Left forelimb (tissue), 1 donor: Measurements from ENCODE around the gene TMEM117.

Source experiments
- DNase-seq: peaks from one replicate; pipeline ENCODE4 v3.0.0-alpha.2; 2018; ENCODE audit warnings: low spot score

Gene TMEM117

GRCh38 chr12:44379831-44380230, 544.0 kb downstream of the TMEM117 start:
- DNase-seq = no peak

GRCh38 chr12:44380861-44381260, 545.0 kb downstream of the TMEM117 start:
- DNase-seq = no peak

- DNase-seq = no peak
These were observed 545.5 kb downstream of the TMEM117 start for GRCh38 chr12:44381341-44381740.

- DNase-seq = no peak
These were observed 548.3 kb downstream of the TMEM117 start for GRCh38 chr12:44384136-44384535.

GRCh38 chr12:44385964-44386363, 550.1 kb downstream of the TMEM117 start:
- DNase-seq = no peak

- no peak for DNase-seq
These were observed 551.7 kb downstream of the TMEM117 start for GRCh38 chr12:44387581-44387980.

GRCh38 chr12:44389038-44389437, 553.2 kb downstream of the TMEM117 start:
- DNase-seq = no peak

- no peak for DNase-seq
These were observed 554.0 kb downstream of the TMEM117 start for GRCh38 chr12:44389896-44390295.

- DNase-seq = no peak
These were observed 561.8 kb downstream of the TMEM117 start for GRCh38 chr12:44397631-44398030.

- DNase-seq = no peak
These were observed 567.3 kb downstream of the TMEM117 start for GRCh38 chr12:44403185-44403584.

- no peak for DNase-seq
These were observed 569.4 kb downstream of the TMEM117 start for GRCh38 chr12:44405297-44405696.

- DNase-seq = no peak
These were observed 586.7 kb downstream of the TMEM117 start for GRCh38 chr12:44422559-44422958.

GRCh38 chr12:44428825-44429224, 592.9 kb downstream of the TMEM117 start:
- DNase-seq = no peak

- DNase-seq = no peak
These were observed 595.9 kb downstream of the TMEM117 start for GRCh38 chr12:44431647-44432343.

GRCh38 chr12:44433659-44434058, 597.8 kb downstream of the TMEM117 start:
- no peak for DNase-seq

- no peak for DNase-seq
These were observed 600.9 kb downstream of the TMEM117 start for GRCh38 chr12:44436756-44437155.
